GM12864 (cell line): ENCODE results near the gene HRH2.

Experiments
- DNase-seq: peaks from one replicate; pipeline ENCODE4 v3.0.0-alpha.2; 2011; ENCODE audit warnings: low read depth
- H3K4me3 ChIP-seq: 2 replicates; pipeline ENCODE4 v1.5.1; 2011; ENCODE audit warnings: mild to moderate bottlenecking, low read depth, low read length, control low read depth
- TF ChIP-seq, protein P1 (sequence below): IDR thresholded peaks from 2 replicates; pipeline ENCODE4 v1.5.1; 2011; ENCODE audit warnings: low read depth, mild to moderate bottlenecking, moderate library complexity, low read length, control low read depth, inconsistent platforms; ENCODE audit errors: missing control alignments

HRH2 gene

DNA sequence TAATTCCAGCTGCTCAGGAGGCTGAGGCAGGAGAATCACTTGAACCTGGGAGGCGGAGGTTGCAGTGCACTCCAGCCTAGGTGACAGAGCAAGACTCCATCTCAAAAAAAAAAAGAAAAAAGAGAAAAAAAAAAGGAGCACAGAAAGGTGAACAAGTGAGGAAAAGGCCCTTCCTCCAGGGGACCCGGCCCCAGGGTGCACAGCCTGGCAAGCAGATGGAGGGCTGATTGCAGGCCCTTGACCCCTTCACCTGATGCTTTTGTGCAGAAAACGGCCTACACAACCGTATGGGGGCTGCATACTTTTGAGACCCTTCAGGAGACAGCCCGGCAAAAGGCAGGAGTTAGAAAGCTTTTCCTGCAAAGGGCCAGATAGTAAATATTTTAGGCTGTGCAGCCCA lies 33.9 kb downstream of the HRH2 start:
- no peak for DNase-seq
- no peak overlapping the region for H3K4me3 ChIP-seq
- TF ChIP-seq, protein P1, sequence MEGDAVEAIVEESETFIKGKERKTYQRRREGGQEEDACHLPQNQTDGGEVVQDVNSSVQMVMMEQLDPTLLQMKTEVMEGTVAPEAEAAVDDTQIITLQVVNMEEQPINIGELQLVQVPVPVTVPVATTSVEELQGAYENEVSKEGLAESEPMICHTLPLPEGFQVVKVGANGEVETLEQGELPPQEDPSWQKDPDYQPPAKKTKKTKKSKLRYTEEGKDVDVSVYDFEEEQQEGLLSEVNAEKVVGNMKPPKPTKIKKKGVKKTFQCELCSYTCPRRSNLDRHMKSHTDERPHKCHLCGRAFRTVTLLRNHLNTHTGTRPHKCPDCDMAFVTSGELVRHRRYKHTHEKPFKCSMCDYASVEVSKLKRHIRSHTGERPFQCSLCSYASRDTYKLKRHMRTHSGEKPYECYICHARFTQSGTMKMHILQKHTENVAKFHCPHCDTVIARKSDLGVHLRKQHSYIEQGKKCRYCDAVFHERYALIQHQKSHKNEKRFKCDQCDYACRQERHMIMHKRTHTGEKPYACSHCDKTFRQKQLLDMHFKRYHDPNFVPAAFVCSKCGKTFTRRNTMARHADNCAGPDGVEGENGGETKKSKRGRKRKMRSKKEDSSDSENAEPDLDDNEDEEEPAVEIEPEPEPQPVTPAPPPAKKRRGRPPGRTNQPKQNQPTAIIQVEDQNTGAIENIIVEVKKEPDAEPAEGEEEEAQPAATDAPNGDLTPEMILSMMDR: no peak

DNA sequence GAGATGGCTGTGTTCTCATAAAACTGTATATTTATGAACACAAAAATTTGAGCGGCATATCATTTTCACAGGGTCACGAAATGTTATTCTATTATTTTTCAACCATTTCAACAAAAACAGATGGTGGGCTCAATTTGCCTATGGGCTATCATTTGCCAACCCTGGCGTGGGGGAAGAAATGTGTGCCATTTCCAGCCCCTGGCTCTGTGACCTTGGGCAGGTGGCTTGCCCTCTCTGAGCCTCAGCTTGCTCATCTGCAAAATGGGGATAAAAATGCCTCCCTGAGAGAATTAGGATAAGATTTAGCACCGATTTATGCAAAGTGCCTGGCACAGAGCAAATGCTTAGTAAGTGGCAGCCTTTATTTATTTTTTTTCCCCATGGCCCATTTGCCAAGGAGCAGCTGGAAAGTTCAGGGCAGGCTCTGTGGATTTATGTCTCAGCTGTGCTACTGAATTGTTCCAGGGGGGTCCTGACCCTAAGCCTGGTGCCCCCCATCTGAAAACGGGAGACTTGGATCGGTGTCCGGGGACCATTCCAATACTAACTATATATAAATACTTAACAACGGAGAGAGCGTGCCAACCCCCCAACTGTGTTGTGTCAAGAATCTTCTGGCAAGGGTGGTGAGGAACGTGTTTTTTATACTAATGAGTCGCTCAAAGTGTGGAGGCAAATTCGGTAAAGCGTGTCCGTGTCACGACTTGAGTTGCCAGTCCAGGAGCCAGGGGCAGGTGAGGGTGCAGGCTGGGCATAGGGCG lies 34.5 kb downstream of the HRH2 start:
- DNase-seq: no peak
- H3K4me3 ChIP-seq: no peak overlapping the region
- TF ChIP-seq, protein P1: no peak

DNA sequence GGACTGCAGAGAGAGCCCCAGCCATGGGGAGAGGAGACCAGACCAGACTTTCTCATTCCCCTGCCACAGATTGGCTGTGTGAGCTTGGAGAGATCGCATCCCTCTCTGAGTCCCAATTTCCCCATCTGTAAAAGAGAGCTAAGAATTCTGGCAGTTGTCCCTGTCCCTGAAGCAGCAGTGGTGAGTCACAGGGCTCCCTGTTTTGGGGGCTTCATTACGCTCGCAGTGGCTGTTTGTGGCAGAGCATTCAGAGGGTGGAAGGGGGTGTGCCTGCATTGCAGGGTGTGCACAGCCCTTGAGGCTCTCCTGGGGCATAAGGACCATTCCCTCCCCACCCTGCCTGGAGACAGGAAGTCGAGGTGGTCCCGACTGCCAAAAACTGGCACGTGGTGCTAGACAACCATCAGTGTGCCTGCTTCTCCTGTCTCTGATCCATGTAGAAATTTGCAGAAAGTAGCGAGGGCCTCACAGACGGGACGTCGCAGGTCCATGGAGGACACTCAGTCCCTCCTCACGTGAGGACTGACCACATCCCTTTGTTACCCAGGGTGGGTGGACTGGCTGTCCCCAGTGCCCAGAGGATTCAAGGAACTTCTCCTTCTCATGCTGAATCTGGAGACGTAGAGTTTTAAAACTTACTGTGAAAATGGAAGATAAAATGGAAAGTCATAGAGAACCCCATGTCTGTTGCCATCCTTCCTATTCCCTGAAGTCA lies 35.3 kb downstream of the HRH2 start:
- H3K4me3 ChIP-seq: no peak overlapping the region
- no peak for DNase-seq
- TF ChIP-seq, protein P1: no peak

DNA sequence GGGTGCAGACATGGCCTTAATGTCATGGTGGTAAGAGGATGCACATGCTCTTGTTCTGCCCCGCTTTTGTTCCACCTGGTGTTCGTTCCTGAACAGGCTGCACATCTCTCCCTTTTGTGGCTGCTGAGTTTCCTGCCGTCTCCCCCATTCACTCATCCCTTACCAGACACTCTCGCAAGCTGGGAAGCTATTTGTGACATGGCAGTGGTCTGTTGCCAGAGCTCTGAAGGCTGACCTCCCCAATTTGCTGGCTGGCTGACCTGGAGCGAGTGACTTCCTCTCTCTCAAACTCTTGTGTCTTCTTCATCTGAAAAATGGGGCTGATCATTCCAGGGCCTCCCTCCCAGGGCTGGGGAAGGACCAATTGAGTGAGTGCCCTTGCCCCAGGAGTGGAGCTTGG lies 35.9 kb downstream of the HRH2 start:
- no peak overlapping the region for H3K4me3 ChIP-seq
- no peak for DNase-seq
- TF ChIP-seq, protein P1: no peak

DNA sequence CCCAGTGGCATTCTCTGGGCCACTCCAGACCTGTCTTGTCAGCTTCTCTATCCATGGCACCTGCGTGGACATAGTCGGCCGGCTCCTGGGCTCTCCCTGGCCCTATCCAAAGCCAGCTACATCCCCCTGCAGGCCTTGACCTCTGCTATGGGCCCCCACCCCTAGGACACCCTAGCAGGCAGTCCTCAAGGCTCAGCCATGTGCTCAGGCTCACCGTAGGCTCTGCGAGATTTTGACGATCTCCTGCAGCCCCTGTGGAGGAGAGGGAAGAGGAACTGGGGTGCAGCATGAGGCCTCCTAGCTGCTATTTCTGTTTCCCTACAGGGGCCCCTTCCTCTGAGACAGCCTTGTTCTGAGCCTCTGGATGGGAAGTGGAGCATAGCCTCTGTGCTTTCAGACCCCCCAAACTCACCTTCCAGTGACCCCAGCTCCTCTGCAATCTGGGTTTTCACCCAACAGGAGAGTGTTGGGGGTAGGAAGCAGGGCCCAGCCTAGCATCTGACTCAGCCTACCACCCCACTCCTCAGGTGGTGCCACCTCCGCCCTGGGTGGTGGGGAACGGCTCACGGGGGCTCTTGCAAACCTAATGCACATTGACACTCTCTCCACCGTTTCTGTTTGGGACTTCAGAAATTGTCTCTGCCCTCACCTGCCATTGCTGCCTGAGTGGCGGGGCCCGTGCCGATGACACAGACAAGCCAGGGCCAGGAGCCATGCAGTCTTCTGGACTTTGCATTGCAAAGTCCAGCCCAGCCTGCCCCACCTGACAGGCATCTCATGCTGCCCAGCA lies 36.7 kb downstream of the HRH2 start:
- H3K4me3 ChIP-seq: no peak overlapping the region
- TF ChIP-seq, protein P1: no peak

DNA sequence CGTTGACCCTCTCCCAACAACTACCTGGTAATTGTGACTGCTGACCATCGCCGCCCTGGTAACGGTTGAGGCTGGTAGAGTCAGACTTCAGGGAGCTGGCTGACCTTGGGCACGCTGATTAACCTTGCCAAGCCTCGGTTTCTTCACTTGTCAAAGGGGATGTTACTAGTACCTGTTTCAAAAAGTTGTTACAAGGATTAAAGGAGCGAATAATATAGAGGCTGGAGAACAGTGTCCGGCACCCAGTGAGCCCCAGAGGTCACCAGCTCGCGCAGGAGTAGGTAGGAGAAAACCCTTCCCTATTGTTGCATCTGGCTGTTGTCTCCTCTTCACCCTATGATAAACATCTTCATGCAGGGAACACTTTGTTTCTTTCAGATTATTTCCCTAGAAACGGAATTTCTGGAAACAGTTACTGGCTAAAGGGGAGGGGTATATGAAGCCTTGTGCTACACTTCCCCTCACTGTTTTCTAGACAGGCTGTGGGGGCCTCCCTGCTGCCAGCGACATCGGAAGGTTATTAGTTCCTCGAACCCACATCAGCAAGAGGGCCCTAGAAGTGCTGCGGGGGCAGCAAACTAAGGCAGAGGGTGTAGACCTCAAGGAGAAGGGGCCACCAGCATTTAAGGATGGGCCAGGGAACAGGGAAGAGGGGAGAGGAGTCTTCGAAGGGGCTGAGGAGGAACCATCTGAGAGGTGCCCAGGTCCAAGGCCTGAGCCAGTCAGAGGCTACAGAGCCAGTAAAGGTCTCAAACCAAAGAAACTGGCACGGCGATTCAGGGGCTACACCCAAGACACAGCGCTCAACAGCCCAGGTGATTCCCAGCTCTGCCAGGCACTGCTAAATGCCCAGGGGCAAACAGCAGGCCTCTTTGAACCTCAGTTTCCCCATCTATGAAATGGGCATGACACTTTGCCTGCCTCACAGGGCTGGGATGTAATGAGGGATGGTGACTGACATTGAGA lies 37.6 kb downstream of the HRH2 start:
- DNase-seq: no peak
- no peak overlapping the region for H3K4me3 ChIP-seq
- TF ChIP-seq, protein P1: no peak

More for the DNA sequence above, 36.7 kb downstream of the HRH2 start:
- DNase-seq: no peak
